Right hindlimb (tissue), 1 donor: ENCODE results near the gene ZNF154.
"Not testable (repeated sequence)": the region's sequence is repeated elsewhere in the genome, so short reads cannot be mapped to it uniquely, and the experiment has no call there.

Experiments
- DNase-seq: peaks from one replicate; pipeline ENCODE4 v3.0.0-alpha.2; 2018

ZNF154 gene

DNA sequence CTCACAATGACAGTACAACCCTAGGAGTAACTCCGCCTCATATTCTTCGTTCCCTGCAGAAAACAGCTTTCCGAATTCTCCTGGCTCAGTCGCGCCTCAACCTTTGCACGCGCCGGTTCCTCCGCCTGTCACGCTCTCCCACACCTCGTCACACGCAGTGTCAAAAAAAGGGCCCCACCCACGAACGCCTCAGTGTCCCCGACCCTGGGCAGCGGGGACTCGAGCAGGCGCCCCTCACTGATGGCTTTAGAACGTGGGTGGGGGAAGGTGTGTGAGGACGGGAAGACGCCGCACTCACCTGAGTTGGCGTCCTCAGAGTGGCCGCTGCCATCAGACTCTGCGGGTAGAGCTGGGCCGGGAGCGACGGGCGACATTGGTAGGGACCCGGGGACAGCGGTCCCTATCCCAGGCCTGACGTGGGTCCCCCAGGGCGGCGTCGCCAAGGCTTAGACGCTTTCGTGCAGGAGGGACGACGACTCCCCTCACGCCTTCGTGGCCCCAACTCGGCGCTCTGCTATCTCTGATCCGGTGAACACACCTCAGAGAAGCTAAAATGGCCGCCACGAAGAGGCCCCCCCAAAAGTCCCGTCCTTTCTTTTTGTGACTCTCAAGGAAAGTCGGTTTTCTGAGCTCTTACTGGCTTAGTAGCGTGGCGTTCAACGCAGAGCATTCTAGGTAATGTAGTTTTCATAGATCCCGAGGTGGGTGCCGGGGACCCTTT, at the start of gene ZNF154:
ZNF154 (minus strand) TSS at position 564 of the 721 bp plus-strand sequence; CDS start at position 331, 233 bp downstream.
- DNase-seq, result peak; percentile 87

DNA sequence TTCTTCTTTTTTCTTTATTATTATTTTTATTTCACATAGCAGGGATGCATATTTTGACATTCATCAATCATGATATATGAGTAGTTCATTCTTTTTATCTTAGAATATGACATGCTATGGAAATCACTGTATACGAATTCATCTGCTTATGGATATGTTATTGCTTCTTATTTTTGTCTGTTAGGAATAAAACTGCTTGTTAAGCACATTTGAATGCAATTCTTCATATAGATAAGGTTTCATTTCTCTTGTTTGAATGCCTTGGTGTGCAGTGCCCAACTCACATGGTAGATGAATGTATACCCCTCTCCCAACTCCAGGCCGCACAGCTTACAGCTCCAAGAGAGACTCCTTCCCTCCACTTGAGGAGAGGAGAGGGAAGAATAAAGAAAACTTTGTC, 48.9 kb upstream of the ZNF154 start:
- DNase-seq, result no peak

DNA sequence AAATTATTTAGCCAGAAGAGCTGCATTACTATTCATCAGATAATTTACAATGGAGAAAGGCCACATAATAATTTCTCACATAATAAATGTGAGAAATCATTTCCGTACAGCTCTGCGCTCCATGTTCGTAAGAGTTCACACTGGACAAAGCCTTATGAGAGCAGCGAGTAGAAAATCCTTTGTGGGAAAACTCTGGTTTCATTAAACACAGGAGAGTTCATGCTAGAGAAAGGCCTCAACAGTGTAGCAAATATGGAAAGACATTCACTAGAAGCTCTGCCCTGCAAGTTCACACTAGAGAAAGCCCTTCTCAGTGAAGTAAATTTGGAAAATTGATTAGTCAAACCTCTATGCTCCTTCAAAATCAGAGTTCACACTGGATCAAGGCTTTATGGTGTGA, 46.0 kb upstream of the ZNF154 start:
- no peak for DNase-seq

DNA sequence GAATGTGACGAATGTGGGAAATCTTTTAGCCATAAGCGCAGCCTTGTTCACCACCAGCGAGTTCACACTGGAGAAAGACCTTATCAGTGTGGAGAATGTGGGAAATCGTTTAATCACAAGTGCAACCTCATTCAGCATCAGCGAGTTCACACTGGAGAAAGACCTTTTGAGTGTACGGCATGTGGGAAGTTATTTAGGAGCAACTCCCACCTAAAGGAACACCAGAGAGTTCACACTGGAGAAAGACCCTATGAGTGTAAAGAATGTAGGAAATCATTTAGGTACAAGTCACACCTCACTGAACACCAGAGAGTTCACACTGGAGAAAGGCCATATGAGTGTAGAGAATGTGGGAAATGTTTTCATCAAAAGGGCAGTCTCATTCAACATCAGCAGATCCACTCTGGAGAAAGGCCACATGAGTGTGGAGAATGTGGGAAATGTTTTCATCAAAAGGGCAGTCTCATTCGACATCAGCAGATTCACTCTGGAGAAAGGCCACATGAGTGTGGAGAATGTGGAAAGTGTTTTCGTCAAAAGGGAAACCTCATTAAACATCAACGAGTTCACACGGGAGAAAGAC, 45.2 kb upstream of the ZNF154 start:
- no peak for DNase-seq

DNA sequence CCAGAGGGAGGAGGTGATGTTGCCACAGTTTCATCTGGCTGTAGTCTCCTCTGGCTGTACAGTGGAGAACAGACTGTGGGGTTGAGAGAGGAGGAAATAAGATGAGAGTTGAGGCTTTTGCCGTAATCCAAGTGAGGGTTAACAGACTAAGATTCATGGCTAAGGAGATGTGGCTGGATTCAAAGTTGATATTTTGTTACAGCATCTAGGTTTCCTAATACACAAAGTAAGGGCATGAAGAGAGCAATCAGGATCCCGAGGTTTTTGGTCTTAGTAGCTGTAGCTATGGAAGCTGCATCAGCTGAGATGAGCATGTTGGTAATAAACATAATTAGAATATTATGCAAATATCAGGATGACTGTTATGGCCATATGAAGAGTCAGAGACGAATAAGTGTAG, 39.0 kb upstream of the ZNF154 start:
- DNase-seq, result no peak

DNA sequence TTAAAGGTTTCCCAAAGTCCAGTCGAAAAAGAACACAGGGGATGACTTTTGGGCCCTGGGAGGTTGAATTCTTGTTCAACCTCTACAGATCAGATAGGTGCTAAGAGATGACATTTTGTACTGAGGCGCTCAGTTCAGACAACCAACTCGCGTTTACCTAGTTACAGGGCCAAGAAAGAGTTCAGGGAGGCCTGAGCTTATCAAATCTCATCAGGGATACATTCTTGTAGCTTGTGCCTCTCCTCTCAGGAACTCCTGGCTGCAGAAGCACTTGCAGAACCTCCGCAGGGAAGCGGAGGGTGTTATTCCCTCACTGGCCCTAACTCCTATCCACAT, 38.4 kb upstream of the ZNF154 start:
- DNase-seq, result no peak

DNA sequence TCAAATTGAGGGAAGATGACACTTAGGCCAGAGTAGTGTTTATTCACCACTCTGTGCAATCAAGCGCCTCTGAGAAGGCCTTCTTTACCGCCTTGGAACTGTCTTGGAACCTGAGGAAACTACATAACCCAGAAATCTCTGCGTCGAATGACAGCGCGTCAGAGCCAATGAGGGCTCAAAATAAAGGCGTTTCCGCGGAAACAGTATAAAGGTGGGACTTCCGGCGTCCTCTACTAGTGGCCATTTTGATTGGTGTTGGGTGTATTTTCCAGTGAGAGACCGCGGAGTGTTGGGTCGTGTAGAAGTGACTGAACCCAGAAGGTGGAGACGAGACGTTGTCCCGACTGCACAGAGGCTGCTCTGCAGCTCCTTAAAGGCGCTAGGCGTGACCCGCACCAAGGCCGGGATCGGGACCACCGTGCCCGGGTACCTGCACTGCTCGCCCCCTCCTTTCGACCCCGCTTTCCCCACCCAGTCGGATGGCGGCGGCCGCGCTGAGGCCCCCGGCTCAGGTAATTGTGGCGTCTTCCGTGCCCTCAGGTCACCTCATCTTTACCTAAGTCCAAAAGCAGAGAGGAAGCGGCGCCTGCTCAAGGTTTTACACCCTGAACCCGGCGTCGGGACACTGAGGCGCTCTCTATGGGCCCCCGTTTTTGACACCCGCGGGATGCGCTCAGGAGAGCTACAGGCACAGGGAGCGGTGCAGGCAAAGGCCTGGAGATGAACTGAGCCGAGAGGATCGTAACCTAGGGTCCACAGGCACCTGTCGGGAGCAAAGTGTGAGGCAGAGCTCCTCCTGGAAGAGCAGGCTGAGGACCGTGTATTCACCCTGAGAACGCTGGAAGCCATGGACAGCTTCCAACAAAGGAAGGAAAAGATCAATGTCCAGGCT, 37.8 kb upstream of the ZNF154 start, which contains the start of gene ZNF776:
ZNF776 (plus strand) TSS at position 236 of the 892 bp plus-strand sequence; CDS start at position 480, 244 bp downstream.
- DNase-seq, result peak; percentile 92

DNA sequence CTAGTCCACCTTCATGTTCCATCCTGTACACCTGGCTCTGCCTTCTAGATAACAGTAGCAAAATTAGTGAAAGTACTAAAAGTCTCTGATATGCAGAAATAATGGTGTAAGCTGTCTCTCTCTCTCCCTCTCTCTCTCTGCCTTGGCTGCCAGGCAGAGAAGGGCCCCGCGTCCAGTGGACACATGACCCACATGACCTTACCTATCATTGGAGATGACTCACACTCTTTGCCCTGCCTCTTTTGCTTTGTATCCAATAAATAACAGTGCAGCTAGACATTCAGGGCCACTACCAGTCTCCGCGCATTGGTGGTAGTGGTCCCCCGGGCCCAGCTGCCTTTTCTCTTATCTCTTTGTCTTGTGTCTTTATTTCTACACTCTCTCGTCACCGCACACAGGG, 29.8 kb upstream of the ZNF154 start:
- DNase-seq, result not testable (repeated sequence)

DNA sequence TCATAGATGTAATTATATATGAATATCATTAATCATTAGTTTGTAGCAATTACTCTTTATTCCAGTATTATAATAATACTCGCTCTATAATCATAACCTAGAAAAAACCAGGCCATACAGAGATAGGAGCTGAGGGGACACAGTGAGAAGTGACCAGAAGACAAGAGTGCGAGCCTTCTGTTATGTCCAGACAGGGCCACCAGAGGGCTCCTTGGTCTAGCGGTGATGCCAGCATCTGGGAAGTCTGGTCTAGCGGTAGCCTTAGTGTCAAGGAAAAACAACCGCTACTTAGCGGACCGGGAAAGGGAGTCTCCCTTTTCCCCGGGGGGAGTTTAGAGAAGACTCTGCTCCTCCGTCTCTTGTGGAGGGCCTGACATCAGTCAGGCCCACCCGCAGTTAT, 29.3 kb upstream of the ZNF154 start:
- DNase-seq, result peak; percentile 30

DNA sequence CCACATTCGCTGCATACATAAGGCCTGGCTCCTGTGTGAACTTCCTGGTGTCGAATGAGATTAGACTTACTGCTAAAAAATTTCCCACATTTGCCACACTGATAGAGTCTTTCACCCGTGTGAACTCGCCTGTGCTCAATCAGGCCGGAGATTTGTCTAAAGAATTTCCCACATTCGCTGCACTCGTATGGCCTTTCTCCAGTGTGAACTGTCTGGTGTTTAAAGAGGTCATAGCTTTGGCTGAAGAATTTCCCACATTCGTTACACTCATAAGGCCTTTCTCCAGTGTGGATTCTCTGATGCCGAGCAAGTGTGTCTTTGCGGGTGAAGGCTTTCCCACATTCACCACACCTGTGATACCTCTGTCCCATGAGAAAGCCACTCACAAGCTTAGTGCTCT, 11.9 kb upstream of the ZNF154 start:
- no peak for DNase-seq

DNA sequence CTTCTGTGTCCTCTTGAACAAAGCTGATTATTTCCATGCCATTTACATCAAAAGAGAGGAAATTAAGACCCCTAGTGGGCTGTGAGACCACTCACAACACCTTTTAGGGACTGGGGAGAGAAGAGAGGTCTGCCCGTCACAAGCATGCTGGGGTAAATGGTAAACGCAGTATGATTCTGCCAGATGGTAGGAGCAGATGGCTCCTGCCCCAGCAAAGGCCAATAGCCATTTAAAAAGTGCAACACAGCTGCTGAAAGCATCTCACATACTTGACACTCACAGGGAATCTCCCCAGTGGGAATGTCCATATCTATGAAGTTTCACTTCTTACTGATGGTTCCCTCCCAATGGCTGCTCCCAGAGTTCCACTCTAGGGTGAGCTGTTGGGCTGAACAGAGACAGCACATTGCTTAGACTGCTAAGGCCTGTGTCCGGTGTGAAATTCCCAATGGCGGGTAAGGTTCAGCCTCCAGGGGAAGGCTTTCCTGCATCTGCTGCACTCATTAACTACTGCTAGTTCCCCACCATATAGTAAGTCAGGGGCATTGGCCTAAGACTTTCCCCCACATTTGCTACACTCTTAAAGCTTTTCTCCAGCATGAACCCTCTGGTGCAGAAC, 11.0 kb upstream of the ZNF154 start:
- no peak for DNase-seq

DNA sequence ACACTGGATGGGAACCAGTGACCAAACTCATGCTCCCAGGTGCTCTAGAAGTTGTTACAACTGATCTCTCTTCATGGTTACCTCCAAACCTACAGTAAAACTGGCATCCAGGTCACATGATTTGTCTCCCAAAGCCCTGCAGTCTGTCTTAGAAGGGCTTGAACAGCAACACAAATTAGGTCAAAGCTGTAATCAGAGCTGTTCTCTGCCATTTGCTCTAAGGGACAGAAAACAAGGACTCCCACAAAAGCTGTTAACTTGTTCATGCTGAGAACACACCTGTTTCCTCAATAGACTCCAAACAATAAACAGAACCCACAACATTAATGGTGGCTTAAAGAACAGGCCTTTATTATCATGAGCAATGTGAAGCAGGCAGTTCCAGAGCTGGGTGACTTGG, 10.4 kb upstream of the ZNF154 start:
- no peak for DNase-seq

DNA sequence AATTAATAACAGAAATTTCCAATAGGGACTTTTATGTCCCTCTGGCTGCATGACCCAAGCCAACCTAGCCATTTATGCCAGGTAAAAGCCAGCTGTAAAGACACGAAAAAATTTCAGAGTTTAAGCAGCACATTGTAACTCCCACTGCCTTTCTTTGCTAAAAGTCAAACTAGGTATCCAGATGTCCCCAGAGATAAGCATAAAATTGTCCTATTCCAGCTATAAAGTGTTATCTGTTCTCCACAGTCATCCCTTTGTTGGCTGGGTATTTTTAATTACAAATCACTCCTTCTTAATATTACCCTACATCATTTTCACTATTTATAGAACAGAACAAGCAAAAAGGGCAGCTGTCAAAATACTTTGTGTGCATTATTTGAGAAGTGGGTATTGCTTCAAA, 3.2 kb upstream of the ZNF154 start:
- DNase-seq, result no peak

DNA sequence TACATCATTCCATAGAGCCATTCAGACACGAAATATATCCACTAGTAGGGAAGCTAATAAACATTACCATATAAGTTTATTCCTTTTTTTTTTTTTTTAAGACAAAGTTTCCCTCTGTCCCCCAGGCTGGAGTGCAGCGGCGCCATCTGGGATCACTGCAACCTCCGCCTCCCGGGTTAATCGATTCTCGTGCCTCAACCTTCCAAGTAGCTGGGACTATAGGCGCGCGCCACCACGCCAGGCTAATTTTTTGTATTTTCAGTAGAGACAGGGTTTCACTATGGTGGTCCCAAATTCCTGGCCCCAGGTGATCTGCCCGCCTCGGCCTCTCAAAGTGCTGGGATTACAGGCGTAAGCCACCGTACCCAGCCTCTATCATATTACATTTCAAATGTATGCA, 612 bp upstream of the ZNF154 start:
- DNase-seq, result no peak

DNA sequence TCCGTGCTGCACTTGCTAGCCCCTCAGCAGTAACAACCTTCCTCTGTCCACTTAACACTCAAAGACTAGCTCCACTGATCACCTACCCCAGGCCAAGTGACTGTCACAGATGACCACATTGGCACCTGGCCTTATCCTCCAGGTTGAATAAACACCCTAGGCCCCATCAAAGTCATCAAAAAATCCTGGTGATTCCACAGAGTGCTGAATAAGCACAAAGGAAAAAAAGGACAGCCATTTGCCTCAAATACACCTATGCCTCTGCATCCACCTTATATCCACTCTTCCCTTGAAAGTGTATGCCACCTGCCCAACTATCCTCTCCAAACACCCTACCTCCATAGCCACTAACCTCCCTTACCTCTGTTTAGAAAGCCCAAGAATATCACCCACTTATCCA, 2.7 kb downstream of the ZNF154 start:
- no peak for DNase-seq

DNA sequence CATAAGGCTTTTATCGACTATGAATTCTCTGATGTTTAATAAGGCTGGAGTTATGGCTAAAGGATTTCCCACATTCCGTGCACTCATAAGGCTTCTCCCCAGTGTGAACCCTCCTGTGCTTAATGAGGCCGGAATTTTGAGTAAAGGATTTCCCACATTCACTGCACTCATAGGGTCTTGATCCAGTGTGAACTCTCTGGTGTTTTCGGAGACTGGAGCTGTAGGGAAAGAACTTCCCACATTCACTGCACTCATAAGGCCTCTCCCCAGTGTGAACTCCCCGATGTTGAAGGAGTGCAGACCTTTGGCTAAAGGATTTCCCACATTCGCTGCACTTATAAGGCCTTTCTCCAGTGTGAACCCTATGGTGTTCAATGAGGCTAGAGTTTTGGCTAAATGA, 7.4 kb downstream of the ZNF154 start:
- DNase-seq, result no peak

DNA sequence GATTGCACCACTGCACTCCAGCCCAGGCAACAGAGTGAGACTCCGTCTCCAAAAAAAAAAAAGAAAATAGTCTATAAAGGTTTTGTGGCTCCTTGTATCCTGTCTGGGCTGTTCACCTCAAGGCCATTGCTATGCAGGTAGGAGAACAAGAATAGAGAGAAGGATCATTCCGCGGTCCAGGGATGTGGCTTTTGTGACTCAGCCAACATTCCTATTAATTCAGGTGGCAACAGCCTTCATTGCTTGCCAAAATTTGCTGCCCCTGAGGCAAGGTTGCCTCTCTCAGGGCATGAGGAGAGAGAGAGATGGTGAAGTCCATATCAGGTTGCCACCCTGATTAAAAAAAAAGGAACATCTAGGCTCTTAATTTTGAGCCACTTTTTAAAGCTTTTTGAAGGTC, 19.3 kb downstream of the ZNF154 start:
- no peak for DNase-seq

DNA sequence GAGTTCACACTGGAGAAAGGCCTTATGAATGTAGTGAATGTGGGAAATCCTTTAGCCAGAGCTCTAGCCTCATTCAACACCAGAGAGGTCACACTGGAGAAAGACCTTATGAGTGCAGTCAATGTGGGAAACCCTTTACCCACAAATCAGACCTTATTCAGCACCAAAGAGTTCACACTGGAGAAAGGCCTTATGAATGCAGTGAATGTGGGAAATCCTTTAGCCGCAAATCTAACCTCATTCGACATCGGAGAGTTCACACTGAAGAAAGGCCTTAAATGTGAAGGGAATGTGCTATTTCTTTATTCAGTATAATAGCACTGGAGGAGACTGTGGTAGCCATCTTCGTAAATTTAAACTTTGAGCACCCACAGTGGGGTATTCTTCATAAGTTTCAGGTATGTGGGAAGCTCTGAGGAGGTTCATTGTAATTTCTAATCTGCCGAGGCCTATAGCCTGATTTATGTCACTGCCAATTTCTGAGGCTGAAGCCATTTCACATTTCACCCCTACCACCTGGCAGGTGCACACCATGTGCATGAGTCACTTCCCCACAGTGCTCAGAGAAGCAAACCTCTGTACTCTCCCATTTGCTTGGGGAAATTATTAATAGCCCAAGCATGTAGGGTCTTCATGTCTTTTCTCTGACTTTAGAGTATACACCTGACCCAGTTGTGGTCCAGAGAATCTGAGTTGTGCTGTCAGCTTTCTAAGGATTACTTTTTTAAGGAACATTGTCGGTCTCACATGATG, 20.8 kb downstream of the ZNF154 start:
- no peak for DNase-seq

DNA sequence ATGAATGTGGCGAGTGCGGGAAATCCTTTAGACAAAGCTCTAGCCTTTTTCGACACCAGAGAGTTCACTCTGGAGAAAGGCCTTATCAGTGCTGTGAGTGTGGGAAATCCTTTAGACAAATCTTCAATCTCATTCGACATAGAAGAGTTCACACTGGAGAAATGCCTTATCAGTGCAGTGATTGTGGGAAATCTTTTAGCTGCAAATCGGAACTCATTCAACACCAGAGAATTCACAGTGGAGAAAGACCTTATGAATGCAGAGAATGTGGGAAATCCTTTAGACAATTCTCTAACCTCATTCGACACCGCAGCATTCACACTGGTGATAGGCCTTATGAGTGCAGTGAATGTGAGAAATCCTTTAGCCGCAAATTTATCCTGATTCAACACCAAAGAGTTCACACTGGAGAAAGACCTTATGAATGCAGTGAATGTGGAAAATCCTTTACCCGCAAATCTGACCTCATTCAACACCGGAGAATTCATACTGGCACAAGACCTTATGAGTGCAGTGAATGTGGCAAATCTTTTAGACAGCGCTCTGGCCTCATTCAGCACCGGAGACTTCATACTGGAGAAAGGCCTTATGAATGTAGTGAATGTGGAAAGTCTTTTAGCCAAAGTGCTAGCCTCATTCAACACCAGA, 21.5 kb downstream of the ZNF154 start:
- no peak for DNase-seq

DNA sequence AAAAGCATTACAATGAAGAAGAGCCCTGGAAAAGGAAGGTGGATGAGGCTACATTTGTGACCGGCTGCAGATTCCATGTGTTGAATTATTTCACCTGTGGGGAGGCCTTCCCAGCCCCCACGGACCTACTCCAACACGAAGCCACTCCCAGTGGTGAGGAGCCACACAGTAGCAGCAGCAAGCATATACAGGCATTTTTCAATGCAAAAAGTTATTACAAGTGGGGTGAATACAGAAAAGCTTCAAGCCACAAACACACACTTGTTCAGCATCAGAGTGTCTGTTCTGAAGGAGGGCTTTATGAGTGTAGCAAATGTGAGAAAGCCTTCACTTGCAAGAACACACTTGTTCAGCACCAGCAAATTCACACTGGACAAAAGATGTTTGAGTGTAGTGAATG, 22.3 kb downstream of the ZNF154 start:
- DNase-seq, result no peak

DNA sequence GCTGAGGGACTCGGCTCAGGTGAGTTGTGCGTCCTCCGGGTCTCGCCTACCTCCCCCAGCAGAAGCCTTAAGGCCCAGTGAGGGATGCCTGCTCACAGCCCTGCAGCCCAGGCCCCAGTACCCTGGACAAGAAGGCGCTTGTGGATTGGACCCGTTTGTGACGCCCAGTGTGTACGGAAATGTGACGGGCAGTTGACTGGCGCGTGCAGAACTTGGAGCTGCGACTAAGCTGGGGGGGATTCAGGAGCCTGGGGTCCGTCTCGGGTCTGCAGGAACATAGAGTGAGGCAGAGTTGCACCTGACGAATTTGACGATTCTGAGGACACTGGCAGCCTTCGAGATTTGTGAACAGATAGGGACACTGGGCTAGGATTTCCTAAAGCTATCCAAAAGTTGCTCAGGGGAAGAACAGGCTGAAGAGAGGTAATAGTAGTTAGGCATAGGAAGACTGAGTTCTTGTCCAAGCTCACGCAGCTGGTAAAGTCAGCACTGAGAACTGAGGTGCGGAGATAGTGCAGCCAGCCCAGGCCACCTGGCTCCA, 26.7 kb downstream of the ZNF154 start:
- no peak for DNase-seq

DNA sequence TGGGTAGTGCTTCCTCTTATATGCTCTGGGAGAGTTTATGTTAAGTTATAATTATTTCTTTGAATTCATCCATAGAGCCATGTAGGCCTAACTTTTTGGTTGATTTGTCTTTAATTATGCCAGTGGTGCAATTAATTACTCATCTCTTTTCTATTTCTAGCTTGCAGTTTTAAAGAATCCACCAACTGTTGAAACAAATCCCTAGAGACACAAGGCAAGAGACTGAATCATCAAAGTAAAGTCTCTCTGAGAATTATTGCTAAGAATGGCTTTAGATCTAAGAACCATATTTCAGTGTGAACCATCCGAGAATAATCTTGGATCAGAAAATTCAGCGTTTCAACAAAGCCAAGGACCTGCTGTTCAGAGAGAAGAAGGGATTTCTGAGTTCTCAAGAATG, 33.1 kb downstream of the ZNF154 start:
- DNase-seq, result no peak
